ENCODE data around the gene FN1.

The FN1 gene

DNA sequence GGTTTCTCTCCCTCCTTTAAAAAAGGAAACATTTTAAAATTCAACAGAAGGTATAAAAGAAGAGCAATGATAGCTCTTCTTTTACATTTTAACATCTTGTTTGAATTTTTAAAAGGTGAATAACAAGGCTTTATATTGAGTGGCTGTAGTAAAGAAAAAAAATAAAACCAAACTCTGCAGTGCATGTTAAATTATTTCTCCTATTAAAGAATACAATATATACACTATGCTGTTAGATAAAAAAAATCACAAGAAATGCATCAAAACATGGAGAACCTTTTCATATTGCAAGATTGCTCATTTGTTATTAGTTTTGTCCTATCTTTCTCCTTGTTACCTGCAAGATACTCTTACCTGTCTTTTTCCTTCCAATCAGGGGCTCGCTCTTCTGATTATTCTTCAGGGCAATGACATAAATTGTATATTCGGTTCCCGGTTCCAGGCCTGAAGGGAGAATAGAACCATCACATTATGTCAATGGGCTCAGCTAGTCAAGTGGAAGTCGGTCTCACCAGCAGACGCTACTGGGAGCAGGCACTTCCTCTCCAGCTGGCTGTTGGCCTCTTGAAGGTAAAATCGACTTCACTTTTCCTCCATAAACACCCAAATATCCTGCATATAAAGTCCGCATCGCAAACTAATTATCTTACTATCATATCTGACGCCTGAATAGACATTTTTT is 62.8 kb downstream of the FN1 start:
- peaks cover 0 to 85% (median 0%) of the 10 kb centered on the region in 11 experiments; a peak in 5 of 22 replicates for H4K20me1 ChIP-seq
- no peak overlapping the region for H3K4me3 ChIP-seq
- H3K9ac ChIP-seq: no peak overlapping the region
- peaks cover 0 to 19% (median 8%) of the 10 kb centered on the region in 11 experiments; a peak in 13 of 22 replicates for H3K9me3 ChIP-seq (replicated peaks in 1 of 11)
- no peak for TF ChIP-seq Cebpa-rat (IDR thresholded peaks at IDR 0.05)
- H3K4me1 ChIP-seq: no peaks in the 10 kb centered on the region
- peaks cover 0 to 100% (median 45%) of the 10 kb centered on the region in 11 experiments; a peak in 19 of 22 replicates for H3K36me3 ChIP-seq
- H3K27ac ChIP-seq: no peak overlapping the region
- no peaks in the 10 kb centered on the region for H3K27me3 ChIP-seq
- no peak overlapping the region for H3K4me2 ChIP-seq

DNA sequence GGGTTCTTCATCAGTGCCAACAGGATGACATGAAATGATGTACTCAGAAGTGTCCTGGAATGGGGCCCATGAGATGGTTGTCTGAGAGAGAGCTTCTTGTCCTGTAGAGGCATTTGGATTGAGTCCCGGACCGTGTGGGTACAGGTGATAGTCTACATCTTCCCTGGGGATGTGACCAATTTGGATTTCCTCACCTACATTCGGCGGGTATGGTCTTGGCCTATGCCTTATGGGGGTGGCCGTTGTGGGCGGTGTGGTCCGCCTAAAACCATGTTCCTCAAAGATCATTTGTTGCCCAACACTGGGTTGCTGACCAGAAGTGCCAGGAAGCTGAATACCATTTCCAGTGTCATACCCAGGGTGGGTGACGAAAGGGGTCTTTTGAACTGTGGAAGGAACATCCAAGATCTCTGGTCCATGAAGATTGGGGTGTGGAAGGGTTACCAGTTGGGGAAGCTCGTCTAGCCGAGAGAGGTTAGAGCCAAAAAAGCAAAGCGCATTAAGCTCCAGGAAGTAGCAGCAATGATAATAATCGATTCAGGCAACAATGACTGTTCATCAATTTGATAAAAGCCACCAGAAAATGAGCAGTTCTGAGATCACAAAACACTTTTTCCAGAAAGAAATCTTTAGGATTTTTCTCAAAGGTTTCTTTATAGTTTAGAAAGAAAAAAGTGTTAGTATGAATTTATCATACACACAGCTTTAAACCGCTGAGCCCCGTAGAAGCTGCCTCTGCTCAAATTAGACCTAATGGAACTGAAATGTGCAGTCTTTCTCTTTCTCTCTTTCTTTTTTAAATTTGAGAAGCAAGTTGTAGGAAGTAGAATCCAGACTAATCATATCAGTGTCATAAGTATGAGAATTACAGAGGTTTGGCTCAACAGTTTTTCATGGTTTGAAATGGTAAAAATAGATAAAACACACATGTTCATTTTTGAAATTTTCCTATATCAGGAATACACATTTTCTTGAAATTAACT is 63.7 kb downstream of the FN1 start:
- H3K4me2 ChIP-seq: no peak overlapping the region
- no peaks in the 10 kb centered on the region for H3K27me3 ChIP-seq
- H3K36me3 ChIP-seq: peaks cover 0 to 100% (median 55%) of the 10 kb centered on the region in 11 experiments; a peak in 19 of 22 replicates
- H3K9ac ChIP-seq: no peak overlapping the region
- H4K20me1 ChIP-seq: peaks cover 0 to 87% (median 0%) of the 10 kb centered on the region in 11 experiments; a peak in 5 of 22 replicates
- no peak for TF ChIP-seq Cebpa-rat (IDR thresholded peaks at IDR 0.05)
- no peak overlapping the region for H3K4me3 ChIP-seq
- no peak overlapping the region for H3K27ac ChIP-seq
- no peaks in the 10 kb centered on the region for H3K4me1 ChIP-seq
- H3K9me3 ChIP-seq (replicated peaks in 1 of 11): peaks cover 0 to 19% (median 8%) of the 10 kb centered on the region in 11 experiments; a peak in 13 of 22 replicates

DNA sequence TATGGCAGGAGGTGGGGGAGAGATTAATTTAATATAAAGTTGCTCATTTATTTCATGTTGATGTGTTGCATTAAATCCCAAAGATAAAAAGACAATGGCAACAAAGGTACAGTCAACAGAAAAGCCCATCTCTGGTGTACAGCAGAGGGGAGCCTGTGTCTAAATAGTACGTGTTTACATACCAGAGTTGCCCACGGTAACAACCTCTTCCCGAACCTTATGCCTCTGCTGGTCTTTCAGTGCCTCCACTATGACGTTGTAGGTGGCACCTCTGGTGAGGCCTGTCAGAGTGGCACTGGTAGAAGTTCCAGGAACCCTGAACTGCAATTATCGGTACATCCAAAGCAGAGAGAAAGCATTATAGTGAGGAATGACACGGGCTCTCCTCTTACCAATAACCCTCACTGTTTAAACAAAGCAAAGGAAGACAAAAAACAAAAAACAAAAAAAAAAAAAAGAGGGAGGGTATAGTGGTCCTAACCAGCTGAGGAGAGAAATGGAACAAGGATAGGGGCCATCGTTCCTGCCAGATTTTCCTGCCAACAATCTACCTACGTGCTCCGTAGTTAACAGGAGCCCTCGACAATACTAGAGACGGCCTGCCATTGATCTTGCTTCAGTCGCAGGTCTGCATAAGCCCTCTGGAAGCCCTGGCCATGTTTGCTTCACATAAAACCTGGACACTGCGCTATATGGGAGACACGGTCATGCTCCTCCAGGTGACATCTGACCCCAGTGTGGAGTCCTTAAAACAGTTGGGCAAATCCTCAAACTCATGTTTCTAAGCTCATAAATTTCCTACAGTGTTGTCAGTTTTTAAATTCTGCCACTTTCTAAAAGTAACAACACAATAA is 65.5 kb downstream of the FN1 start:
- no peak overlapping the region for H3K4me2 ChIP-seq
- no peak overlapping the region; a peak in 1 of 22 replicates for H3K27ac ChIP-seq
- H4K20me1 ChIP-seq: peaks cover 0 to 86% (median 0%) of the 10 kb centered on the region in 11 experiments; a peak in 5 of 22 replicates
- no peak for TF ChIP-seq Cebpa-rat (IDR thresholded peaks at IDR 0.05)
- no peaks in the 10 kb centered on the region for H3K4me1 ChIP-seq
- H3K27me3 ChIP-seq: no peaks in the 10 kb centered on the region
- H3K9ac ChIP-seq: no peak overlapping the region
- peaks cover under 1 to 100% (median 66%) of the 10 kb centered on the region in 11 experiments; a peak in 21 of 22 replicates for H3K36me3 ChIP-seq
- peaks cover 0 to 18% (median 8%) of the 10 kb centered on the region in 11 experiments; a peak in 13 of 22 replicates for H3K9me3 ChIP-seq (replicated peaks in 1 of 11)
- H3K4me3 ChIP-seq: no peak overlapping the region

DNA sequence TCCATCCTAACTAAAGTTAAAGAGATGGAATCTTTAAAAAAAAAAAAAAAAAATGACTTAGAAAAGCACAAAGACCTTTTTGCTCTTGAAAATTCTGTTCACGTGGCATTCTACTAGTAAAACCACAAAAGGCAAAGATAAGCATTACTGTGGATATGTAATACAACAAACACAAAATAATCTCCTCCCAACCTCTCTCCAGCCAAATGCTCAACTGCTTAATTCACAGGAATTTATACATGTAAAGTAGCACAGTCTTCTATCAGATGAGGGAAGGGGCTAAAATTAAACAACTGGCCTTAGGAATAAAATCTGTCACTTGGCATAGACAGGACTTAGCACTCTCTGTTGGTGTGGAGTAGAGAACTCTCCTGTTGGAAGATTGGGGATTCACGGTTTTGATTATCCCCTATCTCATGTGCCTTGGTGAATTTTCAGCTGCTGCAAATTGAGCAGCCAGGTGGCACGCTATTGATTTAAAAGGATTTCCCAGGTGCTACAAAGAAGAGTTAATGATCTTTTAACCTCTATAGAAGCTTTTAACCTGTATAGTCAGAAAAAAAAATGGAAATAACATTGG is 66.6 kb downstream of the FN1 start:
- no peak for TF ChIP-seq Cebpa-rat (IDR thresholded peaks at IDR 0.05)
- Histone ChIP-seq H3K4me1 (0 out of 20 replicates have a peak, but pooled peaks cover 0 to 5% (median 0%) of the 10 kb centered on the region in 10 experiments), H3K36me3 (peaks cover 9 to 100% (median 66%) of the 10 kb centered on the region in 11 experiments; a peak in 21 of 22 replicates), H4K20me1 (peaks cover 0 to 86% (median 0%) of the 10 kb centered on the region in 11 experiments; a peak in 5 of 22 replicates), H3K27me3 (no peaks in the 10 kb centered on the region), H3K4me3 (no peak overlapping the region), H3K9me3 (replicated peaks in 1 of 11) (peaks cover 0 to 7% (median 2%) of the 10 kb centered on the region in 11 experiments; a peak in 13 of 22 replicates), H3K9ac (no peak overlapping the region), H3K27ac (no peak overlapping the region), H3K4me2 (no peak overlapping the region)

DNA sequence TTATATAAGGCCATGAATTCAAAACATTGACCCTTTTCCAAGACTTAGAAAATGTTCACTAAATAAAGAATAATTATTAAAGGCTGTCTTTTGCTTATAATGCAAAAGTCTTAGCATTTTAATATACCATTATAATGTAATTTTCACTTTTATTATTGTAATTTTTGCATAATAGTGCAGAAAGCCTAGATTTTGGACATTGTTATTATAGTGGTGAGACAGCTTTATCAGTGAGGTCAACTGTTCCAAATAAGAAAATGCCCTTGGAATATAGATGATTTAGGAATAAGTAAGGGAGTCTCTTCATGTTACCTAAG is 67.4 kb downstream of the FN1 start:
- Histone ChIP-seq H3K9ac (no peak overlapping the region), H3K4me3 (no peak overlapping the region), H3K4me2 (no peak overlapping the region), H3K9me3 (replicated peaks in 1 of 11) (no peaks in the 10 kb centered on the region), H3K4me1 (0 out of 20 replicates have a peak, but pooled peaks cover 0 to 5% (median 0%) of the 10 kb centered on the region in 10 experiments), H3K27ac (no peak overlapping the region), H3K27me3 (no peaks in the 10 kb centered on the region), H3K36me3 (peaks cover 13 to 100% (median 66%) of the 10 kb centered on the region in 11 experiments), H4K20me1 (peaks cover 0 to 86% (median 0%) of the 10 kb centered on the region in 11 experiments; a peak in 6 of 22 replicates)
- no peak for TF ChIP-seq Cebpa-rat (IDR thresholded peaks at IDR 0.05)

DNA sequence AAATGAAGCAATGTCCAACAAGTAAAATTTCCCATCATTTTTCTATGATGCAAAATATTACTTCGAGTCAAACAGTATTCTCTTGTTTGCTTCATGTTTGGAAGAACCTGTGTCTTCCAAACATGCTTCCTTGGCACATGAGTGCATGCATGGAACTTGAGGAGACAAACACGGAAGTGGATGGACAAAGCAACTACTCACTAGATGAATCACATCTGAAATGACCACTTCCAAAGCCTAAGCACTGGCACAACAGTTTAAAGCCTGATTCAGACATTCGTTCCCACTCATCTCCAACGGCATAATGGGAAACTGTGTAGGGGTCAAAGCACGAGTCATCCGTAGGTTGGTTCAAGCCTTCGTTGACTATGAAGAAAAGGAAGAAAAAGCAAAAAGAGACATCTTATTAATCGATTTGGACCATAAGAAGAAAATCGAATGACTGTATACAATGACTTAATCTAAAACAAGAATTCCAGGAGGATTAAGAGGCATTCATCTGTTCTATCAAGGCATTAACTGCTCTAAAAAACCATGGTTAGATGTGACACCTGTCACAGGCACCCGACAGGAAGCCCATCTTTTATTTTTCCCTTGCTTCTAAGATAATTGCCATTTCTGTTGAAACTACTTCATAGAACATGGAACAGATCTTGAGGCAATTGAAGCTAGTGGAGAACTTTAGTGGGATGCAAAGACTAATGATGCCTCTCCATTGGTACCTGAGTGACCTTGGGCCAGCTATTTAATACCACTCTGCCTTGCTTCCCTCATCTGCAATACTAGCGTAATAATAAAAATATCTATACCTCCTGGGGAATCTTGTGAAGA is 68.0 kb downstream of the FN1 start:
- Histone ChIP-seq H4K20me1 (peaks cover 0 to 87% (median 0%) of the 10 kb centered on the region in 11 experiments; a peak in 6 of 22 replicates), H3K36me3 (peaks cover 19 to 100% (median 69%) of the 10 kb centered on the region in 11 experiments), H3K27me3 (no peaks in the 10 kb centered on the region), H3K4me1 (0 out of 20 replicates have a peak, but pooled peaks cover 0 to 5% (median 0%) of the 10 kb centered on the region in 10 experiments), H3K4me3 (no peak overlapping the region), H3K4me2 (no peak overlapping the region), H3K9me3 (replicated peaks in 1 of 11) (no peaks in the 10 kb centered on the region), H3K9ac (no peak overlapping the region), H3K27ac (no peak overlapping the region)
- no peak for TF ChIP-seq Cebpa-rat (IDR thresholded peaks at IDR 0.05)

DNA sequence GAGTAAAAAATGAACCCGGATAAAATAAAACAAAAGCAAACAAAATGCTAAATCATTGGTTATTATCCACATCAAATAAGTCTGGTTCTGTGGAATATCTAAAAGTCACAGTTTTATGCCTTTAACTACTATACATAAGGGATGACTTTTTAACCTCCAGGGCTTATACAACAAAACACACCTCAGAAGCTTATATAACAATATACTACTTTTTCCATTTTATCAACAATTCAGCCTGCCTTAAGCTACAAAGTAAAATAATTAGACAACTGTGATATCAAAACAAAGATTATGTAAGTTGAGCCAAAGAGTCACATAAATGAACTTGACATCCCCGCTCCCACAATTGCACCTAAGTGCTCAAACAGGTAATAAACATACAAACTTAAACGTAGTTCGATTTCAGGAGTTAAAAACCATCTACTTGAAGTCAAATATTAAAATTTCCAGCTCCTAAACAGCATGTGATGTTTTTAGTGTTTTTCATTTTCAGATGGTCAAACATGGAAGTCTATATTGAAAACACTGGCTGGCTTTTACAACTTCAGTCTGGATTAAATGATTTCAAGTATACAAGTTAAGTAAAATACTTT is 69.3 kb downstream of the FN1 start:
- Histone ChIP-seq H4K20me1 (peaks cover 0 to 91% (median 0%) of the 10 kb centered on the region in 11 experiments; a peak in 6 of 22 replicates), H3K4me3 (no peak overlapping the region), H3K4me1 (0 out of 20 replicates have a peak, but pooled peaks cover 0 to 5% (median 0%) of the 10 kb centered on the region in 10 experiments), H3K9ac (no peak overlapping the region), H3K4me2 (no peak overlapping the region), H3K27ac (no peak overlapping the region), H3K9me3 (replicated peaks in 1 of 11) (no peaks in the 10 kb centered on the region), H3K36me3 (peaks cover 31 to 100% (median 82%) of the 10 kb centered on the region in 11 experiments), H3K27me3 (no peaks in the 10 kb centered on the region)
- no peak for TF ChIP-seq Cebpa-rat (IDR thresholded peaks at IDR 0.05)
